SW 1271 (cell line): ENCODE data around the gene CATSPERE.
"Not testable (repeated sequence)": the region's sequence is repeated elsewhere in the genome, so short reads cannot be mapped to it uniquely, and the experiment has no call there.

Experiments
- DNase-seq, 2 experiments: peaks; one replicate each; lab custom pipeline; 2025; lab: John Stamatoyannopoulos, UW

The CATSPERE gene

GRCh38 chr1:244633140-244633539 lies 172.1 kb downstream of the CATSPERE start:
- DNase-seq = no peak

GRCh38 chr1:244634546-244634945 lies 173.5 kb downstream of the CATSPERE start:
- DNase-seq = no peak

GRCh38 chr1:244636488-244637259 lies 175.6 kb downstream of the CATSPERE start:
- DNase-seq = no peak

- no peak for DNase-seq
These were observed 178.5 kb downstream of the CATSPERE start for GRCh38 chr1:244639561-244639960.

- no peak for DNase-seq
These were observed 179.8 kb downstream of the CATSPERE start for GRCh38 chr1:244640917-244641316.

- DNase-seq = no peak
These were observed 181.5 kb downstream of the CATSPERE start for GRCh38 chr1:244642526-244642925.

- no peak for DNase-seq
These were observed 181.9 kb downstream of the CATSPERE start for GRCh38 chr1:244642988-244643387.

- no peak for DNase-seq
These were observed 184.3 kb downstream of the CATSPERE start for GRCh38 chr1:244645414-244645813.

- DNase-seq = no peak
These were observed 184.8 kb downstream of the CATSPERE start for GRCh38 chr1:244645890-244646289.

GRCh38 chr1:244647819-244648218 lies 186.7 kb downstream of the CATSPERE start:
- DNase-seq = no peak

GRCh38 chr1:244651956-244652622 lies 191.0 kb downstream of the CATSPERE start:
- DNase-seq = no peak

GRCh38 chr1:244652623-244653438 lies 191.8 kb downstream of the CATSPERE start, which contains the start of gene DESI2:
DESI2 (plus strand) TSS chr1:244653126; CDS start chr1:244653314, 188 bp downstream.
- peak; percentile 85 to 92 for DNase-seq

- DNase-seq = no peak
These were observed 192.5 kb downstream of the CATSPERE start for GRCh38 chr1:244653439-244654107.

GRCh38 chr1:244654108-244655038 lies 193.3 kb downstream of the CATSPERE start:
- DNase-seq = no peak

GRCh38 chr1:244655186-244655585 lies 194.1 kb downstream of the CATSPERE start:
- no peak for DNase-seq

- no peak for DNase-seq
These were observed 196.3 kb downstream of the CATSPERE start for GRCh38 chr1:244657421-244657820.

GRCh38 chr1:244659694-244660093 lies 198.6 kb downstream of the CATSPERE start:
- DNase-seq = no peak

GRCh38 chr1:244660595-244660994 lies 199.5 kb downstream of the CATSPERE start:
- no peak for DNase-seq

- DNase-seq = not testable (repeated sequence)
These were observed 200.7 kb downstream of the CATSPERE start for GRCh38 chr1:244661569-244662312.

- no peak for DNase-seq
These were observed 201.5 kb downstream of the CATSPERE start for GRCh38 chr1:244662599-244662998.
